Vagina (tissue), 2 donors: ENCODE data around the gene TAAR2. TPM values are rescaled to one million over a fixed set of nuclear protein-coding genes. Genes with fewer than 3 reads are reported as not detected.

ENCODE experiments used
- DNase-seq, 2 donors: peaks; one replicate each; pipeline ENCODE4 v3.0.0-alpha.2; 2017; ENCODE audit errors: extremely low spot score in 2 of 2
- H3K27ac ChIP-seq: fragments of 200-600 bp; sonication (generic); one replicate; pipeline ENCODE4 v1.5.1; 2019
- H3K27me3 ChIP-seq: fragments of 200-600 bp; sonication (generic); one replicate; pipeline ENCODE4 v1.5.1; 2019
- H3K36me3 ChIP-seq, 2 donors: fragments of 200-600 bp; sonication (generic); one replicate each; pipeline ENCODE4 v1.5.1; 2017 to 2019
- H3K4me1 ChIP-seq: fragments of 200-600 bp; sonication (generic); one replicate; pipeline ENCODE4 v1.5.1; 2019
- H3K4me3 ChIP-seq, 2 donors: fragments of 200-600 bp; sonication (generic); 1 replicate in 1 of 2; 2 replicates in 1 of 2; pipeline ENCODE4 v1.5.1; 2016 to 2019
- H3K9me3 ChIP-seq: fragments of 200-600 bp; sonication (generic); one replicate; pipeline ENCODE4 v1.5.1; 2019
- CTCF ChIP-seq, 3 experiments: fragments of 450-650 bp in 2 of 3; fragments of 200-600 bp in 1 of 3; sonication (generic) in 1 of 3; IDR thresholded peaks; one replicate each; pipeline ENCODE4 v1.5.1; 2017 to 2019; ENCODE audit warnings: antibody characterized with exemption in 3 of 3, mild to moderate bottlenecking in 2 of 3, moderate library complexity in 2 of 3
- POLR2A ChIP-seq, 2 donors: fragments of 450-650 bp; IDR thresholded peaks; one replicate each; pipeline ENCODE4 v1.6.1; 2017; ENCODE audit warnings: antibody characterized with exemption in 2 of 2, mild to moderate bottlenecking in 2 of 2, moderate library complexity in 2 of 2
- POLR2AphosphoS5 ChIP-seq, 2 donors: sonication (generic); formaldehyde crosslinking; IDR thresholded peaks; one replicate each; pipeline ENCODE4 v1.9.0; 2017; ENCODE audit warnings: antibody characterized with exemption in 2 of 2, mild to moderate bottlenecking in 2 of 2, low read depth in 1 of 2; ENCODE audit not compliant: insufficient read depth in 1 of 2
- intact Hi-C: fragments of 100-400 bp; cut with DNase I; formaldehyde crosslinking; loops from one replicate; pipeline ENCODE4 v1.15.1; 2023
- total RNA-seq: library from RNA; depleted of rRNA; stranded (reverse); fragments of >200 nt; gene quantifications from one replicate; pipeline ENCODE4 v1.2.3, GENCODE V29; 2016

The TAAR2 gene
- total RNA-seq, 1 donor from 2014 or later = not detected

- H3K36me3 ChIP-seq = no peaks in the 10 kb centered on the region
- H3K4me1 ChIP-seq = no peaks in the 10 kb centered on the region
- H3K4me3 ChIP-seq = no peak overlapping the region
- DNase-seq = no peak
- intact Hi-C loops = no loop called here
- no peaks in the 10 kb centered on the region for H3K27me3 ChIP-seq
- no peak for TF ChIP-seq POLR2AphosphoS5 (IDR thresholded peaks at IDR 0.05; ENCODE audit: insufficient read depth in 1 of 2, low read depth in 1 of 2)
- no peak for TF ChIP-seq POLR2A (IDR thresholded peaks at IDR 0.05)
- no peak for TF ChIP-seq CTCF (IDR thresholded peaks at IDR 0.05)
- no peak overlapping the region for H3K27ac ChIP-seq
- no peaks in the 10 kb centered on the region for H3K9me3 ChIP-seq
Measured at GRCh38 chr6:132568611-132569010, 55.5 kb downstream of the TAAR2 start.

DNA sequence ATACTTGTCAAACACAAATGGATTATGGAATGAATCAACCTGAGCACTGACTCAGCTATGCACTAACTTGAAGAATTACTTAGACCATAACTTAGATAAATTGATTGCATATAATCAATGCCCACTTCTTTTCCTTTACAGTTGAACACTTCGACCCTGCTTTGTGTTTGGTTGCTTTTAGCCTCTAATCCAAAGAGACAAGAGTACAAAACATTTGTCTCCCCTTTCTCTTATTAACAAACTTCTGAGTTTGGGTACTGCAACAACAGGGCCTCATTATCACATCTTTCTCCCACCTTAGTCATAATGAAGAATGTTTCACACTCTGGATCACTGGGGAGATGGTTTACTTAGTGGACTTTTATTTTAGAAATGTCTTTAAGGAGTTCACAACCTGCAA lies 56.5 kb downstream of the TAAR2 start:
- H3K27ac ChIP-seq = no peak overlapping the region
- H3K4me3 ChIP-seq = no peak overlapping the region
- DNase-seq = no peak
- TF ChIP-seq POLR2A (IDR thresholded peaks at IDR 0.05) = no peak
- TF ChIP-seq POLR2AphosphoS5 (IDR thresholded peaks at IDR 0.05; ENCODE audit: insufficient read depth in 1 of 2, low read depth in 1 of 2) = no peak
- TF ChIP-seq CTCF (IDR thresholded peaks at IDR 0.05) = no peak
- intact Hi-C loops = no loop called here
- no peaks in the 10 kb centered on the region for H3K27me3 ChIP-seq
- H3K36me3 ChIP-seq = no peaks in the 10 kb centered on the region
- no peaks in the 10 kb centered on the region for H3K4me1 ChIP-seq
- H3K9me3 ChIP-seq = no peaks in the 10 kb centered on the region

Other genes with a start within 250 kb of the TAAR2 start
- 16.0 TPM for gene MOXD1, start 222.8 kb downstream of the TAAR2 start, total RNA-seq
- 26.8 TPM for gene STX7, start 111.2 kb downstream of the TAAR2 start, total RNA-seq
- not detected for gene TAAR9, start 86.0 kb downstream of the TAAR2 start, total RNA-seq
- gene TAAR8, start 71.6 kb downstream of the TAAR2 start, total RNA-seq = not detected
- not detected for gene TAAR6, start 54.0 kb downstream of the TAAR2 start, total RNA-seq
- not detected for gene TAAR5, start 34.5 kb downstream of the TAAR2 start, total RNA-seq
- gene TAAR1, start 34.9 kb upstream of the TAAR2 start, total RNA-seq = not detected
- gene VNN1, start 89.8 kb upstream of the TAAR2 start, total RNA-seq = 2.0 TPM
- gene VNN2, start 133.6 kb upstream of the TAAR2 start, total RNA-seq = 1.5 TPM
- 6.4 TPM for gene SLC18B1, start 174.4 kb upstream of the TAAR2 start, total RNA-seq
- gene RPS12, start 190.3 kb upstream of the TAAR2 start, total RNA-seq = 1,905 TPM